Medulla oblongata (tissue), 1 donor: ENCODE measurements around the gene SLC44A1.
"Not testable (repeated sequence)": the region's sequence is repeated elsewhere in the genome, so short reads cannot be mapped to it uniquely, and the experiment has no call there.

Experiments used
- DNase-seq: peaks from one replicate; pipeline ENCODE4 v3.0.0-alpha.2; 2015; ENCODE audit errors: extremely low spot score

The SLC44A1 gene

GRCh38 chr9:105242557-105242956 lies 1.9 kb upstream of the SLC44A1 start:
- DNase-seq, result peak; percentile 38

DNA sequence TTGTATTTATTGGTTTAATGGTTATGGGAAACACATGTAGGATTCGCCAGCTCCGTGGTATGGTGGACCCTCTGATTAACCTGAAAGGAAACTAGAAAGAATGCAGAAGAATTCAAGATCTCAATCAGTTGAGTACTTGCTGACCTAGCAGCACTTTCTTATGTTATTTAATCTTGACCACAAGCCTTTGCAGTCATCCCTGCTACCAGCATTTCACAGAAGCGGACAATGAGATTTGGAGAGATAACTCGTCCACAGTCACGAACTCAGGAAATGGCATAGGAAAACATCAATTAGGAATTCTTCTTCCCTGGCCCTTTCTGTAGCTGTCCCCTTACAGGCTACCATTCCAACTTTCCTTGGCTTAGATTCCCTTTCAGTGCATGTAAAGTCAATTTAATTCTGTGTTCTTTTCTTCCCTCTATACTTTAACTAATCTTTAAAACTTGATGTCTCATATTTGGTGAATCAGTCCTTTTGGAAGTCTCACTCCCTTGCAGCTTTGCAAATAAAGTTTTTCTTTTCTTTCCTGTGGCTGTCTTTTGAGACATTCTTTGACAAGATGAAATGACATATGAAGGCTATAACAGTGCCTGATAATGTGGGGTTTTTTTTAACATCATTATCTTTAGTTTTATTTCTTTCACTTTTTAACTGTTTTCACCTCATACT lies 1.3 kb upstream of the SLC44A1 start:
- DNase-seq, result no peak

GRCh38 chr9:105244734-105245028 lies 230 bp downstream of the SLC44A1 start:
- DNase-seq, result peak; percentile 22

- peak; percentile 76 for DNase-seq
These were observed 809 bp downstream of the SLC44A1 start for GRCh38 chr9:105245029-105245890.

GRCh38 chr9:105245891-105246161 lies 1.4 kb downstream of the SLC44A1 start:
- DNase-seq, result no peak

DNA sequence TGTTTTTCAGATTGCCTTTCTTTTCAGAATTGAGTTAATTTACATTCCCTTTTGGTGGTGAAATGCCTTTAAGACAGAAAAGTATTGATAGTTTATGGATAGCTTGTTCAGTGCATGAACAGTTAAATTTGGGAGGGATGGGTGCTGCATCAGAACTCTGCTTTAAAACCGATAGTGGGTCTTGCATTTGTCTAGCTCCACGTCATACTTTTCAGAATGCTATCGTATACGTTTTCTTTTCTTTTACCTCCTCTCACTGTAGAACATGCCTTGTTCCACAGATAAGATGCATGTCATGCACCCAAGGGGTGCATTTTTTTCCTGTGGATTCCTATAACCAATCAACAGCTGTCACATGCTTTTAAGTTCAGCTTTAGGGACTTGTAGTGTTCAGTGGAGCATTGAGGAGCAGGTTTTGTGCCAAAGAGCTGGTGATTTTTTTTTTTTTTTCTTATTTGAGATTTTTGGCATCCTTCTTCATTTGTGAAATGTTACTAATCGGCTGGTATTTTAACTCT lies 2.3 kb downstream of the SLC44A1 start:
- DNase-seq, result peak; percentile 46

DNA sequence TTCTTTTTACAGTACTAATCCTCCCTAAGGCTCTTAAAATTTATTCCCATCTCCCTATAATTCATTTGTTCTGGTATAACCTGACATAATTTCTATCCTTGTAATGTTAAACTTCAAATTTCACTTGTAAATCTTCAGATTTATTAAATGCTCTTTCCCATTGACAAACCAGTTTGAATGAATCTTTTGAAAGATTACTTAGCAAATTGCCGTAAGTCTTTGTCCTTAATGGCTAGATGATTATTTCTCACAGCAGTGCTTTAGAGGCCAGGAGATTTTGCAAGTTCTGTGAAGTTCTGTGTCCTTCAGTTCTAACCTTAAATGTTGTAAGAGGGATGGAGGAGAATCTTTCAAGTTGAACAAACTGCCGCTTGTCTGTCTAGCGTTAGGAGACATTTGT lies 4.2 kb downstream of the SLC44A1 start:
- DNase-seq, result peak; percentile 37

- no peak for DNase-seq
These were observed 6.7 kb downstream of the SLC44A1 start for GRCh38 chr9:105251133-105251532.

DNA sequence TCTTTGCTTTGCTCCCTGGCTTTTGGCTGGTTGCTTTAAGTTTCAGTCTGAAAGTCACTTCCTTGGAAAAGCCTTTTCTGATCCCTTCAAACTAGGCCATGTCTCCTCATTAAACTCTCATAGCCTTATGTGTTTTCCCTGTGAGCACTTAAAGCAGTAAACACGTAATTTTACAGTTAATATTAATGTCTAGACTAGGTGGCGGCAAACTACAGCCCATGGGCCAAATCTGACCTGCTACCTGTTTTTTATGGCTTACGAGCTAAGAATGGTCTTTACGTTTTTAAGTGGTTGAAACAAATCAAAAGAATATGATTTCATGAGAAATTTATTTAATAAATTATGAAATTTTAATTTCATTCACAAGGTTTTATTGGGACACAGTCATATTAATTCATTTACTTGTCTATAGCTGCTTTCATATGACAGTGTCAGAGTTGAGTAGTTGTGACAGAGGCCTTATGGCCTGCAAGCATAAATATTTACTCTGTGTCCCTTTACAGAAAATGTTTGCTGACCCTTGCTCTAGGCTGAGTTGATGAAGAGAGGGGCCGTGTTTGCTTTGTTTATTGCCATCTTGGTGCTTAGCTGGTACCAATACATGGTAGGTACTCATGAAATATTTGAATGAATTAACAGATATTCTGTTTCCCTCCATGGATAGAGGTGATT lies 7.4 kb downstream of the SLC44A1 start:
- no peak for DNase-seq

- DNase-seq, result no peak
These were observed 7.9 kb downstream of the SLC44A1 start for GRCh38 chr9:105252405-105252756.

GRCh38 chr9:105254226-105254625 lies 9.8 kb downstream of the SLC44A1 start:
- DNase-seq, result no peak

GRCh38 chr9:105255421-105255820 lies 11.0 kb downstream of the SLC44A1 start:
- DNase-seq, result no peak

GRCh38 chr9:105256569-105256968 lies 12.1 kb downstream of the SLC44A1 start:
- not testable (repeated sequence) for DNase-seq

GRCh38 chr9:105257809-105258208 lies 13.4 kb downstream of the SLC44A1 start:
- DNase-seq, result no peak

GRCh38 chr9:105258225-105258737 lies 13.8 kb downstream of the SLC44A1 start:
- no peak for DNase-seq

GRCh38 chr9:105259274-105259673 lies 14.8 kb downstream of the SLC44A1 start:
- DNase-seq, result no peak

GRCh38 chr9:105259731-105260612 lies 15.5 kb downstream of the SLC44A1 start:
- DNase-seq, result no peak

DNA sequence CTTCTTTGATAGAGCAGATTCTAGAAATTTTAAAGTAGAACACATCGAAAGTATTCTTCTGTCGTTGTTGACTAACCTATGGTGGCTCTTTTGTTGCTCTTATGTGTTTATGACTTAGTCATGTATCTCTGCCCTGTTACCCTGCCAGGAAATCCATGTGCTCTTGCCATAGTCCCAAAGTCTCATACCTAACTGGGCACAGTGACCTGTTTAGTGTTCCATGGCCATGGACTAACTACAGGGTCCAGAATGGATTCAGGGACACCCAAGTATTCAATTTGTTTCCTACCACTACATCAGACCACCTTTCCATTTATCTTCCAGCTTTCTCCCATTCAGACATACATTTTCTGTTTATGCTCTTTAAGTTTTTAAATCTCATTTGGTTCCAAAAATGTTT lies 18.0 kb downstream of the SLC44A1 start:
- DNase-seq, result no peak

DNA sequence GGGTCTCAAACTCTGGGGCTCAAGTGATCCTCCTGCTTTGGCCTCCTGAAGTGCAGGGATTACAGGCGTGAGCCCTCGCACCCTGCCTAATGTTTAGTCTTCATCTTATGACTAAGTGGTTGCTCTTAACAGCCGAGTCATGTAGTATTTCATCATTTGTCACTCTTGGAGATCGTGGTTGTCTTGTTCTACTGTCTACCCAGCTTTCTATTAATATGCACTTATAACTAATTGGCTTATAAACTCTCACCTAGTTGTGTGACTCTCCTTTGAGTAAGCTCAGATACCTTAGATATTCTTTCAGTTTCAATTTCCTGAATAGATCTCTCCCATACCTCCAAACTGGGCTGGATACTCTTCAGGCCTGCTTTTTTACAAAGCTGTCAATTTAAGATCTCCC lies 19.9 kb downstream of the SLC44A1 start:
- no peak for DNase-seq

GRCh38 chr9:105268254-105268653 lies 23.8 kb downstream of the SLC44A1 start:
- DNase-seq, result not testable (repeated sequence)

- no peak for DNase-seq
These were observed 25.1 kb downstream of the SLC44A1 start for GRCh38 chr9:105269593-105269992.

- no peak for DNase-seq
These were observed 26.3 kb downstream of the SLC44A1 start for GRCh38 chr9:105270711-105271110.
